IPS-NIHi11 (cell line): ENCODE results near the gene MYO1D.
A peak's percentile ranks its signal among the peaks of the same experiment; 100 is the strongest.

ENCODE experiments used
- DNase-seq: peaks from one replicate; pipeline ENCODE4 v3.0.0; 2012; ENCODE audit warnings: mixed read lengths, low spot score

MYO1D gene

GRCh38 chr17:32568705-32569104 lies 308.2 kb downstream of the MYO1D start:
- DNase-seq = no peak

DNA sequence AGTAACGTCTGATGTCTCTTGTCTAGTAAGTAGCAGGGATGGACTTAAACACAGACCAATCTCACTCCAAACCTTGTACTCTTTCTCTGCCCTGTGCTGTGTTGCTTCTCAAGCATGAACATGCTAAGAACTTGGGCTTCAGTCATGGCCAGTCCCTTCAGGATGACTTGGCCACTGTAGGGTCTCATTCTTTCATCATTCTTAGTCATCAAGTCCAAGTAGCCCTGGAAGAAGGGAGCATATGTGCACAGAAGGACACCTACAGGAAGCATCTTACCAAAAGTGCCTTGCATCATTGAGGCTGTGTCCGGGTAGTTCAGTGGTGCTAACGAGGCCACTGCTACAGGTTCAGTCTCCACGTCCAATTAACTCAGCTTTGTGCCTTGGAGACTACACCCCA lies 309.4 kb downstream of the MYO1D start:
- no peak for DNase-seq

- no peak for DNase-seq
Observed at GRCh38 chr17:32567086-32567485, 309.8 kb downstream of the MYO1D start.

- no peak for DNase-seq
Observed at GRCh38 chr17:32566303-32566702, 310.6 kb downstream of the MYO1D start.

DNA sequence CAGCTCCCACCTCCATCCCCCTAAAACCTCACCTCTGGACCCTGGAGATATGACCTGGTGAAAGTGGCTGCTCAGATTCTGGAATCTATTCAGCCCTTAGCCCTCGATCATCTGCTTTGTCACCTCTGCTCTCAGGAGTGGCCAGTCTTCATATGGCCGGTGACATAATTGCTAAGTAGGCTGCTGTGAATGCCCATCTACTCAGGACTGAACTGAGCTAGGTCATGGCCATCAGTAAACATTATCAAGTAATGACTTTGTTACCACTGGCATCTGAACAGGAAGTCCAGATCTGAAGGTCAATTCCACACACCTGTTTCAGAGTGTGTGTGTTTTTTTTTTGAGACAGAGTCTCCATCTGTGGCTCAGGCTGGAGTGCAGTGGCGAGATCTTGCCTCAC lies 311.5 kb downstream of the MYO1D start:
- no peak for DNase-seq

DNA sequence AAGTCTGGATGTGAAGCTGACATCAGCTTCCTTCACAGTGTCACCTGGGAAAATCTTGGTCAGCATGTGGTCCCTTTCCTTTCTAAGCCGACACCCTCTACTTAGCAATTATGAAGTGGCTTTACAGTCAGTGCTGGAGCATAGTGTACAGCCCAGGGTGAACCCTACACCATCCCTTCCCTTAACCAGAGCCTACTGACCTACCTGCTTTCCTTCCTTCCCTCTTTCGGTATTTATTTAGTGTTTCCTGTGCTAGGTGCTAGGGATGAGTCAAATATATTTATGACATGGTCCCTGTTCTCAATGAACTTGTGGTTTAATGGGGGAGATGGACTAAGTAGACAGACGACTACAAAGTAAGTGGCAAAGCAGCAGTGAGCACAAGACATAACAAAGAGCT lies 312.6 kb downstream of the MYO1D start:
- DNase-seq = no peak

- DNase-seq = no peak
Observed at GRCh38 chr17:32563583-32563982, 313.3 kb downstream of the MYO1D start.

- no peak for DNase-seq
Observed at GRCh38 chr17:32558997-32559650, 317.8 kb downstream of the MYO1D start.

DNA sequence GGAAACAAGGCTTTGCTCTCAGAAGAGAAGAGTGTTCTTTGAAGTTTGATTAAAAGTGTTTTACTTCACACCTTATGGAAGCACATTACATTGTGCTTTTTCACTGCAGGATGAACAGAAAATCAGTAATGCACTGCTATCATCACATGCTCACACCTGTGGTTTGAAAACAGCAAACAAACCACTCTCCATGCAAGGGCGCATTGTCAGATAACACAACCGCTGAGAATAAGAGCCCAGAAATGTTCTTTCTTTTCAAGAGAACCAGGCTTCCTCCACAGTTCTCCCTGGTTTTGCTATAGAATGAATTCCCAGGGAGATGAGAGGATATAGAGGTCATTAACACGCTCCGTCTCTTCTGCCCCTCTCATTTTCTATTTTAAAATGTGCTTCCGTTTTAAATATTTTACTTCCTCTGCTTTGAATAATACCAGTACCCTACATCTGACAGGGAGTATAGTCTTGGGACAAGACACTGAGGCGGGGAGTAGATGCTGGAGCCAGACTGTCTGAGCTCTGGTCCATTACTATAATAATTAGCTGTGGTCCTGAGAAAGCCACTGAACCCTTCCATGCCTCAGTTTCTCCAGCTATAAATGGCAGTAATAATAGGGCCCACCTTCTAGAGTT lies 318.5 kb downstream of the MYO1D start:
- no peak for DNase-seq

DNA sequence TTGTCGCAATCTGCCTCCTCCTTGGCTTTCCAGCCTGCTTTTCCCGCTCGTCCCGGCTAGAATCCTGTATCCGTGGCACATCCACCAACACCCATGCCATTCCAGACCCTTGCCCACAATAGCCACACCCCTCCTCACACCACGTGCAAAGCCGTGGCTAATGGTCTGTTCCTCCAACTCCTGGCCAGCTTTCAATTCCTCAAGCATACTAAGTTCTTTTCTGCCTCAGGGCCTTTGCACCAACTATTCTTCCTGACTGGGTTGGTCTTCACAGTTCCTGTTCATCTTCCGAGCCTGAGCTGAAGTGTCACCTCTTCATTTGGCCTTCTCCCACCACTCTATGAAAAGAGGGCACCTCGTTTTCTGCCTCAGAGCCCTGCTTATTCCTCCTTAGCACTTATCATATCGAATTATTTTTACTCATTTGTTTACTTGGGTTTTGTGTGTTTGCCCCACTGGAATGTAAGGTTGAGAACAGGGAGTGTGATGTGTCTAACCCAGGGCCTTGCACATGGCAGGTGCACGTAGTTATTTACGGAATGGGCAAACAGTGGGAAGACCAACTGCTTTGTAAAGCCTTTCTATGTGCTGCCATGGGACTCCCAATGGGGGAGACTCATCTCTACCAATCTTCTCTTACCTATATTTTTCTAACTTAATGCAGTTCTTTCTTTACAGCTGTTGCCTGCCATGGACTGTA lies 321.2 kb downstream of the MYO1D start:
- DNase-seq = no peak

DNA sequence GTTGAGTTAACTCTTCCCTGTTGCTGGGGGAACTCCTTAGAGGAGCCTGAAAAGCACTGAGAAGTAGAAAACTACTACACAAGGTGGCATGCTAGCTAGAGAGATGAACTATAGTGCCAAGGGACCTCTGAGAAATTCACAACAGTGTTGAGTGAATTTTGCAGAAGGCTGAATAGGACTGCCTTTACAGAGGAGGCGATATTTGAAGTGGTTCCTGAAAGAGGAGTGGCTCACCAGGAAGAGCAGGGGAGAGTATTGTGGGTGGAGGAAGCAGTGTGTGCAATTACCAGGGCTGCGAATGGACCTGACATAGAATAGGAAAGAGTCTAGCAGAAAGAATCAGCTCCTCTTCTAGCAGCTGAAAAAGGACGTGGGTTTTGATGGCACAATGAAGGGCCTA lies 323.8 kb downstream of the MYO1D start:
- no peak for DNase-seq

DNA sequence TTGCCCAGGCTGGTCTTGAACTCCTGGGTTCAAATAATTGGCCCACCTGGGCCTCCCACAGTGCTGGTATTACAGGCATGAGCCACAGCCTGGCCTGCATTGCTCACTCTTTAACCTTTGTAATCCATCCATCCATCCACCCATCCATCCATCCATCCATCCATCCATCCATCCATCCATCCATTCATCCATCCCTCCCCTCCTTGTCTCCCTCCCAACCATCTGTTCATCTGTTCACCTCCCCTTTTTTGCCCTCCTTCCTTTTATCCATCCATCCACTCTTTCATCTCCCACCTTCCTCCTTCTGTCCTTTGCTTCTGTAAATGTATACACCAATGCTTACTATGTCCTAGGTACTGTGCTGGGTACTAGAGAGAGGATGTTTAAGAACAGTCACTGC lies 324.6 kb downstream of the MYO1D start:
- DNase-seq = no peak

- no peak for DNase-seq
Observed at GRCh38 chr17:32551186-32551955, 325.6 kb downstream of the MYO1D start.

GRCh38 chr17:32549559-32549958 lies 327.4 kb downstream of the MYO1D start:
- no peak for DNase-seq

DNA sequence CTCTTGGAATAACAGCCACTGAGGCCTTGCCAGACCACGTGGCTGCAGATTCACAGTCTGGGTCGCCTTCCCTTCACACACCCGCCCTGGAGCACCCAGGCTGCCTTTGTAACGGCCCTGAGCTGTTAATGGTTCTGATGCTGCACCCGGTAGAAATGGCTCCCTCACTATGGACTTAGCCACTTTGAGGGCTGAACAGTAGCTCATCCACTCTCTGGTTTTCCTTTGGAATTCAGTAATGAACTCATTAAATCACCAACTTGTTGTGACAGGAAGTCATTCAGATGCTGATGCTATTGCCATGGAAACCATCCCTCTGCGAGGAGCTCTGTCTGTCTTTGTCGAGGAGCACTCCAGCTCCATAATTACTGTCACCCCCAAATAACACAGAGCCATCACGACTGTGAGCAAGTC lies 330.9 kb downstream of the MYO1D start:
- peak; percentile 72 for DNase-seq

GRCh38 chr17:32542186-32542585 lies 334.7 kb downstream of the MYO1D start:
- no peak for DNase-seq

DNA sequence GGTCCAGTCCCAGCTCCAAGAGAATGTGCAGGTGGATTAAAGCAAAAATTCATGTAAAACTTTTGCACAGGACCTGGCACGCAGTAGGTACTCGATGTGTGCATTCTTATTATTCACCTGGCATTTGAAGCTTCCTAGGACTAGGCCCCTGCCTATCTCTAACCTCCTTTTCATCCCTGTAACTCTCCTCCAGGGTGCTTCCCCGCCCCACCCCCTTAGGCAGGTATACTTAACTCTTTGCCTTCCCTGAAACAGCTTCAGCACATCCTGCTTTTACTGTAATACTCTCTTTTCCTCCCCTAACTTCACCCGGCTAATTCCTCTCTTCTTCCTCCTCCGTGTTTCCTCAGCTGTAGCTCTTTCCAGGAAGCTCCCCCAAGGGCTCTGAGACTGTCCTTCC lies 335.3 kb downstream of the MYO1D start:
- peak; percentile 37 for DNase-seq

GRCh38 chr17:32536736-32537643 lies 339.9 kb downstream of the MYO1D start:
- DNase-seq = no peak

GRCh38 chr17:32533296-32533695 lies 343.6 kb downstream of the MYO1D start:
- no peak for DNase-seq

GRCh38 chr17:32529604-32530003 lies 347.3 kb downstream of the MYO1D start:
- DNase-seq = no peak

DNA sequence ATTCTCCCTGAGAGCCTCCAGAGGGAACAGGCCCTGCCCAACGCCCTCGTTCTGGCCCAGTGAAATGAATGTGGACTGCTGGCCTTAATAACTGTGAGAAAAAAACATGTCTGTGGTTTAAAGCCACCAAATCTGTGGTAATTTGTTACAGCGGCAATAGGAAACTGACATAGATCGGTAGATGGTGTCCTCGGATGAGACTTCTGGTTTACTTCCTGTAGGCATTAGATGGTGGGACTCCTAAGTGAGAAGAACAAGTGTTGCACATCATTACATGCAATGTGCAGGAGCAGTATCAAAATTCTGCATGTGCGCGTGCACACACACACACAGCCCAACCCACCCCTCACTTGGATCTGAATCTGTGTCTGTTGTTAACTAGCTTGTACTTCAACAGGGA lies 348.1 kb downstream of the MYO1D start:
- no peak for DNase-seq

DNA sequence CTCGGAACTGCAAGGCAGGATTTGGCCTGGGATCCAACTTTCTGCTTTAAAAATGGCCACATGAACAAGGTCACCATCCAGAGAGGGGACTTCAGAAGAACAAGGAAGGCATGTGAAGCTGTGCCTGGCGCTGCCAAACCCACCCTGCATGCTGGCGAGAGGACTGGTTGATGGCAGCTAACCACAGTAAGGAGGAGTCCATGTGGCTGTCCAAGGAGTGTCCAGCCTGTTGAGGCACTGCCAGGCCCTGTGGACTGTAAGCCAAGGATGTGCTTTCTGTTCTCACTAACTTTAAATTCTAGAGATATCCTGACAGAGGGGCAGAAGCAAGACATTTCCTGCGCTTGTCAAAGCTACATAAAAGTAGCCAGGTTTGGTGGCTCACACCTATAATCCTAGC lies 349.8 kb downstream of the MYO1D start:
- no peak for DNase-seq
